ENCODE results near the gene PSME3IP1.

The PSME3IP1 gene

GRCh38 chr16:57137566-57138273, 48.1 kb downstream of the PSME3IP1 start:
- Histone ChIP-seq H3K27me3 (ENCODE audit: insufficient read depth, low read depth) (no peaks in the 10 kb centered on the region), H3K79me2 (ENCODE audit: insufficient read depth, low read depth) (no peaks in the 10 kb centered on the region), H2AFZ (ENCODE audit: low read depth) (no peak overlapping the region), H3K36me3 (ENCODE audit: insufficient read depth) (no peaks in the 10 kb centered on the region), H3K9ac (no peak overlapping the region), H4K20me1 (ENCODE audit: insufficient read depth) (no peaks in the 10 kb centered on the region), H3K4me1 (ENCODE audit: low read depth, poor library complexity, severe bottlenecking) (peaks cover 8% of the 10 kb centered on the region), H3K27ac (no peak overlapping the region), H3K4me3 (IDR thresholded peaks at IDR 0.05; ENCODE audit: insufficient read depth, low read depth, low read length) (no peak overlapping the region), H3K4me2 (no peak overlapping the region)
- TF ChIP-seq, protein P1, sequence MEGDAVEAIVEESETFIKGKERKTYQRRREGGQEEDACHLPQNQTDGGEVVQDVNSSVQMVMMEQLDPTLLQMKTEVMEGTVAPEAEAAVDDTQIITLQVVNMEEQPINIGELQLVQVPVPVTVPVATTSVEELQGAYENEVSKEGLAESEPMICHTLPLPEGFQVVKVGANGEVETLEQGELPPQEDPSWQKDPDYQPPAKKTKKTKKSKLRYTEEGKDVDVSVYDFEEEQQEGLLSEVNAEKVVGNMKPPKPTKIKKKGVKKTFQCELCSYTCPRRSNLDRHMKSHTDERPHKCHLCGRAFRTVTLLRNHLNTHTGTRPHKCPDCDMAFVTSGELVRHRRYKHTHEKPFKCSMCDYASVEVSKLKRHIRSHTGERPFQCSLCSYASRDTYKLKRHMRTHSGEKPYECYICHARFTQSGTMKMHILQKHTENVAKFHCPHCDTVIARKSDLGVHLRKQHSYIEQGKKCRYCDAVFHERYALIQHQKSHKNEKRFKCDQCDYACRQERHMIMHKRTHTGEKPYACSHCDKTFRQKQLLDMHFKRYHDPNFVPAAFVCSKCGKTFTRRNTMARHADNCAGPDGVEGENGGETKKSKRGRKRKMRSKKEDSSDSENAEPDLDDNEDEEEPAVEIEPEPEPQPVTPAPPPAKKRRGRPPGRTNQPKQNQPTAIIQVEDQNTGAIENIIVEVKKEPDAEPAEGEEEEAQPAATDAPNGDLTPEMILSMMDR (conservative IDR thresholded peaks at IDR 0.05; ENCODE audit: low read depth, low read length) = no peak

DNA sequence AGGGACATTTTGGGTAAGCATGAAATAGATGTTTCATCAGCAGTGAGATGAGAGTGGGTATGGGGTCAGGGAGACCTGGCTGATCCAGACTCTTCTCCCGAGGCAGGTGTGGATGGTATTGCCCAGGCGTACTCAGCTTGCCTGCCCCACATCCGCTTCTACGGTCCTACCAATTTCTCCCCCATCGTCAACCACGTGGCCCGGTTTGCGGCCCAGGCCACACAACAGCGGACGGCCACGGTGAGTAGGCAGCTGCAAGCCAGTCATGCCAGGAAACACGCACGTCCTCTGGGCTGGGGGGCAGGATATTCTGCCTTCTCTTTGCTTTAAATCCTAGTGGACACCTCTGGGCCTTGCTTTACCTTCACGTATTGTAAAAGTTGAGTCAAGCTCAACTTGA, 48.8 kb downstream of the PSME3IP1 start:
- Histone ChIP-seq H3K4me3 (IDR thresholded peaks at IDR 0.05; ENCODE audit: insufficient read depth, low read depth, low read length) (no peak overlapping the region), H3K4me2 (no peak overlapping the region), H3K36me3 (ENCODE audit: insufficient read depth) (no peaks in the 10 kb centered on the region), H4K20me1 (ENCODE audit: insufficient read depth) (no peaks in the 10 kb centered on the region), H2AFZ (ENCODE audit: low read depth) (no peak overlapping the region), H3K4me1 (ENCODE audit: low read depth, poor library complexity, severe bottlenecking) (peaks cover 13% of the 10 kb centered on the region), H3K79me2 (ENCODE audit: insufficient read depth, low read depth) (no peaks in the 10 kb centered on the region), H3K9ac (no peak overlapping the region), H3K27me3 (ENCODE audit: insufficient read depth, low read depth) (no peaks in the 10 kb centered on the region), H3K27ac (no peak overlapping the region)
- TF ChIP-seq, protein P1 (conservative IDR thresholded peaks at IDR 0.05; ENCODE audit: low read depth, low read length) = no peak

DNA sequence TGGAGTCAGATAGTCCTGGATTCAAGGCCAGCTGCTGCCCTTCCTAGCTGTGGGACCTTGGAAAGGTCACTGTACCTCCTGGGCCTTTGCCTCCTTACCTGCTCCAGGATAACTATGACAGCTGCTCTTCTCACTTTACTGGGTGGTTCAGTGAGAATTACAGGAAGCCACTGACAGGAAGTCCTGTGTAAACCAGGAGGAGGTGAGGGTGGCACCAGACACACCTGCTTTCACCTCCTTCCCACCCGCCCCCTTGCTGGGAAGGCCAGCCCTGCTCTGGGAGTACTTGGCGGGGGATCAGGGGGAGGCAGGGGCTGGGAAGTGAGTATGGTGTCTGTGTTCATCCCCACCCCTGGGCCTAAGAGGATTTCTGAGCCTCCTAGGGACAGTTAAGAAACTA, 50.9 kb downstream of the PSME3IP1 start:
- H3K9ac ChIP-seq = no peak overlapping the region

DNA sequence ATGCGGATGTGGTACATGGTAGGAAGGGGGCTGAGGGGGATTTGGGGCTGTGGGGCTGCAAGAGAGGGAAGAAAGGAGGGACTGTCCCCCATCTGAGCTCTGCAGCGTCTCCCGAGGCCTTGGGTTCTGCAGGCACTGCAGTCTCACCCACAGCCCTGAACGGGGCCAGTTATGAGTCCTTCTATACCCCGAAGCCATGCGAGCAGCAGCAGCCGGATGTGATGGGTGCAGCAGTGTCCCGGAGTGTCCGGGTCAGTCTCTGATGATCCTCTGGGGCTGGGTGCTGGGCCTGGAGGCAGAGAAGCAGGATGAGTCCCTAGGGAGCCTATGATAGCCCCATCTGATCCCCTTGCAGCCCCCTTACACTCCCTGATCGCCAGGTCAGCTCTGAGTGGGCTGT, 52.0 kb downstream of the PSME3IP1 start:
- Histone ChIP-seq H3K79me2 (ENCODE audit: insufficient read depth, low read depth) (no peaks in the 10 kb centered on the region), H3K4me3 (IDR thresholded peaks at IDR 0.05; ENCODE audit: insufficient read depth, low read depth, low read length) (no peak overlapping the region), H3K27me3 (ENCODE audit: insufficient read depth, low read depth) (no peaks in the 10 kb centered on the region), H3K9ac (no peak overlapping the region), H3K27ac (no peak overlapping the region), H3K4me1 (ENCODE audit: low read depth, poor library complexity, severe bottlenecking) (peaks cover 13% of the 10 kb centered on the region), H3K4me2 (no peak overlapping the region), H3K36me3 (ENCODE audit: insufficient read depth) (no peaks in the 10 kb centered on the region), H2AFZ (ENCODE audit: low read depth) (no peak overlapping the region), H4K20me1 (ENCODE audit: insufficient read depth) (no peaks in the 10 kb centered on the region)
- TF ChIP-seq, protein P1 (conservative IDR thresholded peaks at IDR 0.05; ENCODE audit: low read depth, low read length) = no peak

More for the DNA sequence above, 50.9 kb downstream of the PSME3IP1 start:
- Histone ChIP-seq H3K27ac (no peak overlapping the region), H2AFZ (ENCODE audit: low read depth) (no peak overlapping the region), H3K79me2 (ENCODE audit: insufficient read depth, low read depth) (no peaks in the 10 kb centered on the region), H3K4me3 (IDR thresholded peaks at IDR 0.05; ENCODE audit: insufficient read depth, low read depth, low read length) (no peak overlapping the region), H3K4me1 (ENCODE audit: low read depth, poor library complexity, severe bottlenecking) (peaks cover 13% of the 10 kb centered on the region), H3K36me3 (ENCODE audit: insufficient read depth) (no peaks in the 10 kb centered on the region), H3K27me3 (ENCODE audit: insufficient read depth, low read depth) (no peaks in the 10 kb centered on the region), H4K20me1 (ENCODE audit: insufficient read depth) (no peaks in the 10 kb centered on the region), H3K4me2 (no peak overlapping the region; the same call in 1 of the 2 replicates)
- TF ChIP-seq, protein P1 (conservative IDR thresholded peaks at IDR 0.05; ENCODE audit: low read depth, low read length) = no peak
